WTC11 (cell line): ENCODE measurements around the gene DNAJC2. TPM values are rescaled to one million over a fixed set of nuclear protein-coding genes. Genes with fewer than 3 reads are reported as not detected.

Experiments
- ATAC-seq: fragments of 200-7000 bp; cut with Tn5 transposase; 2 replicates; pipeline ENCODE4 v1.10.0; 2021; ENCODE audit warnings: mild to moderate bottlenecking, moderate library complexity
- CTCF ChIA-PET: fragments of 300-600 bp; sonication (Branson Sonifier 250); formaldehyde crosslinking; loops from one replicate; lab custom pipeline; 2021; ENCODE audit warnings: antibody characterized with exemption; lab: Charles Lee
- POLR2A ChIA-PET: fragments of 350-600 bp; sonication (Branson Sonifier 250); formaldehyde crosslinking; loops from one replicate; lab custom pipeline; 2021; ENCODE audit warnings: antibody characterized with exemption; lab: Charles Lee
- DNase-seq: peaks from one replicate; pipeline ENCODE4 v3.0.0; 2021; ENCODE audit warnings: low spot score
- H3K27ac Mint-ChIP-seq: 2 replicates; pipeline ENCODE4 v1.8.0; 2021; ENCODE audit warnings: mixed read lengths
- H3K27me3 Mint-ChIP-seq: 2 replicates; pipeline ENCODE4 v1.8.0; 2021; ENCODE audit warnings: low read depth, mild to moderate bottlenecking, moderate library complexity, mixed read lengths
- H3K36me3 Mint-ChIP-seq: 2 replicates; pipeline ENCODE4 v1.8.0; 2021; ENCODE audit warnings: mixed read lengths
- H3K4me1 Mint-ChIP-seq: 2 replicates; pipeline ENCODE4 v1.8.0; 2022; ENCODE audit warnings: mixed read lengths
- H3K4me3 Mint-ChIP-seq: 2 replicates; pipeline ENCODE4 v1.8.0; 2021; ENCODE audit warnings: mild to moderate bottlenecking, moderate library complexity, mixed read lengths
- H3K9me3 Mint-ChIP-seq: 2 replicates; pipeline ENCODE4 v1.8.0; 2021; ENCODE audit warnings: mixed read lengths
- ATF1 ChIP-seq: sonication (generic); formaldehyde crosslinking; IDR thresholded peaks from 2 replicates; pipeline ENCODE4 v1.8.1; 2023; ENCODE audit warnings: mild to moderate bottlenecking, moderate library complexity, missing genetic modification reagents
- CREB1 ChIP-seq: sonication (generic); formaldehyde crosslinking; IDR thresholded peaks from 2 replicates; pipeline ENCODE4 v1.8.0; 2023; ENCODE audit warnings: mild to moderate bottlenecking, missing genetic modification reagents
- ELF4 ChIP-seq: sonication (generic); formaldehyde crosslinking; IDR thresholded peaks from 2 replicates; pipeline ENCODE4 v1.8.1; 2022; ENCODE audit warnings: low read depth, mild to moderate bottlenecking, moderate library complexity, missing genetic modification reagents
- FOXJ3 ChIP-seq: sonication (generic); formaldehyde crosslinking; IDR thresholded peaks from 2 replicates; pipeline ENCODE4 v1.9.0; 2021; ENCODE audit warnings: missing genetic modification reagents, mild to moderate bottlenecking, borderline replicate concordance
- IRF2 ChIP-seq: sonication (generic); formaldehyde crosslinking; IDR thresholded peaks from 2 replicates; pipeline ENCODE4 v1.8.0; 2022; ENCODE audit warnings: low read depth, missing genetic modification reagents, borderline replicate concordance
- NFATC4 ChIP-seq: fragments of 250-450 bp; sonication (Bioruptor Pico); IDR thresholded peaks from 2 replicates; pipeline ENCODE4 v1.9.0; 2021; ENCODE audit warnings: mild to moderate bottlenecking
- NR3C1 ChIP-seq: sonication (generic); formaldehyde crosslinking; conservative IDR thresholded peaks from 2 replicates; pipeline ENCODE4 v1.8.1; 2023; ENCODE audit warnings: low read depth, mild to moderate bottlenecking, missing genetic modification reagents
- SP1 ChIP-seq: sonication (generic); formaldehyde crosslinking; conservative IDR thresholded peaks from 2 replicates; pipeline ENCODE4 v1.8.1; 2022; ENCODE audit warnings: missing genetic modification reagents
- TEAD1 ChIP-seq: sonication (generic); formaldehyde crosslinking; IDR thresholded peaks from 2 replicates; pipeline ENCODE4 v1.8.0; 2022; ENCODE audit warnings: mild to moderate bottlenecking, missing genetic modification reagents
- ZNF232 ChIP-seq: sonication (generic); formaldehyde crosslinking; IDR thresholded peaks from 2 replicates; pipeline ENCODE4 v1.8.0; 2022; ENCODE audit warnings: mild to moderate bottlenecking, missing genetic modification reagents
- ZNF416 ChIP-seq: fragments of 250-450 bp; sonication (Bioruptor Pico); IDR thresholded peaks from 2 replicates; pipeline ENCODE4 v1.9.0; 2021; ENCODE audit warnings: mild to moderate bottlenecking, inconsistent platforms
- total RNA-seq: library from RNA; stranded (reverse); gene quantifications from 3 replicates; pipeline ENCODE4 v1.2.3, GENCODE V29; 2021
- TF ChIP-seq, protein P1 (sequence below): fragments of 250-450 bp; sonication (Bioruptor Pico); conservative IDR thresholded peaks from 2 replicates; pipeline ENCODE4 v1.9.0; 2021; ENCODE audit warnings: mild to moderate bottlenecking
- TF ChIP-seq, protein P2 (sequence below): sonication (generic); formaldehyde crosslinking; IDR thresholded peaks from 2 replicates; pipeline ENCODE4 v1.8.1; 2022; ENCODE audit warnings: low read depth, missing genetic modification reagents, borderline replicate concordance
- TF ChIP-seq, protein P3 (sequence below): fragments of 250-450 bp; sonication (Bioruptor Pico); IDR thresholded peaks from 2 replicates; pipeline ENCODE4 v1.9.0; 2021; ENCODE audit warnings: mild to moderate bottlenecking
- TF ChIP-seq, protein P4 (sequence below): fragments of 250-450 bp; sonication (Bioruptor Pico); IDR thresholded peaks from 2 replicates; pipeline ENCODE4 v1.9.0; 2021; ENCODE audit warnings: mild to moderate bottlenecking, borderline replicate concordance
- TF ChIP-seq, protein P5 (sequence below): sonication (generic); formaldehyde crosslinking; IDR thresholded peaks from 2 replicates; pipeline ENCODE4 v1.8.1; 2022; ENCODE audit warnings: mild to moderate bottlenecking, missing genetic modification reagents, moderate library complexity, borderline replicate concordance

DNAJC2 gene
- total RNA-seq, 1 experiment from 2014 or later, result 39.7 TPM

DNA sequence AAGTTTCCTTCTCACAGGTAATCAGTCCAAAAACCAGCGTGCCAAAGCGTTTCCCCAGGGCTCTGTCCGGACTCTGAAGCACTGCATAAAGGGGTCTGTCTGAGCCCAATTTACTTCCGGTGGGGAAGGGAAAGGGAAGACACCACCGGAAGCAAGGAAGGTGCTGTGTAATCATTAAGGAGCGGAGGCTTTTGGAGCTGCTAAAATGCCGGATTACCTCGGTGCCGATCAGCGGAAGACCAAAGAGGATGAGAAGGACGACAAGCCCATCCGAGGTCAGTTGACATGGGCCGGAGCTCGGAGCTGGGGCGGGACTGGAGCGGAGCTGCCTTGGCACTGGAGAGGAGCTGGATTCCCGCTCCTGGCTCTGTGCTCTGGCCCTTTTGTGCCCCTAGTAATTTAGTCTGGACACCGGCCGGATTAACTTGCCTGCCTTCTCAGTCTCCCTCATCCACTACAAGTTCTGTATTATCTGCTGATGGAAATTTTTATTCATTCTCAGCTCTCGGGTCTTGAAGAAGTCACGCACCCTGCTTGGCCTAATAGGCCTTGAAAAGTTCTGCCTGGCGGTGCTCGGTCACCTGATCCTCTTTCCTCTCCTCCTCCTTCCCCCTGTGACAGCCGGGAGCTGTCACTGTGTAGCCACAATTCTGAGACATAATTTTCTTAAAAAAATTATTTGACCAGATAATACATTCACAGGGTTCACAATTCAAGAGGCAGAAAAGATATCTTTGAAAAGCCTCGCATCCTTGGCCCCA, 3.1 kb upstream of the DNAJC2 start, which contains the start of gene PSMC2 (continued):
- TF ChIP-seq SP1 (CRISPR knock-in tag) (peak; percentile 44; the same call in 1 of the 2 replicates), ELF4 (CRISPR knock-in tag) (no peak)

DNA sequence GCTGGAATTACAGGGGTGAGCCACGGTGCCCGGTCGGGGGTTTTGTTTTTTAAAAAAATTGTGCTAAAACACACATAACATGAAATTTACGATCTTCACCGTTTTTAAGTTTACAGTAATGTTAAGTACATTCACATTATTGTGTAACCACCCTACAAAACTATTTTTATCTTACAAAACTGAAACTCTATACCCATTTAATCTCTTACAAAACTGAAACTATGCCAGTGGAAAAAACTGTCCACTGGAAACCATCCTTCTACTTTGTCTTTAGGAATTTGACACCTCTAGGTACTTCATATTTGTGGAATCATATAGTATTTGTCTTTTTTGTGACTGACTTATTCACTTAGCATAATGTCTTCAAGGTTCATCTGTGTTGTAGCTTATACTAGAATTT, 1.8 kb upstream of the DNAJC2 start:
- Mint-ChIP-seq H3K27ac (no peak overlapping the region), H3K4me1 (peaks cover 22% of the 10 kb centered on the region), H3K4me3 (peak overlapping the region; percentile 99; the same call in 1 of the 2 replicates), H3K27me3 (no peaks in the 10 kb centered on the region), H3K36me3 (peaks cover 11% of the 10 kb centered on the region), H3K9me3 (no peaks in the 10 kb centered on the region)
- no peak for ATAC-seq
- TF ChIP-seq NR3C1 (CRISPR knock-in tag), result no peak
- no peak for TF ChIP-seq ATF1
- TF ChIP-seq FOXJ3 (CRISPR knock-in tag), result no peak
- TF ChIP-seq, protein P1, sequence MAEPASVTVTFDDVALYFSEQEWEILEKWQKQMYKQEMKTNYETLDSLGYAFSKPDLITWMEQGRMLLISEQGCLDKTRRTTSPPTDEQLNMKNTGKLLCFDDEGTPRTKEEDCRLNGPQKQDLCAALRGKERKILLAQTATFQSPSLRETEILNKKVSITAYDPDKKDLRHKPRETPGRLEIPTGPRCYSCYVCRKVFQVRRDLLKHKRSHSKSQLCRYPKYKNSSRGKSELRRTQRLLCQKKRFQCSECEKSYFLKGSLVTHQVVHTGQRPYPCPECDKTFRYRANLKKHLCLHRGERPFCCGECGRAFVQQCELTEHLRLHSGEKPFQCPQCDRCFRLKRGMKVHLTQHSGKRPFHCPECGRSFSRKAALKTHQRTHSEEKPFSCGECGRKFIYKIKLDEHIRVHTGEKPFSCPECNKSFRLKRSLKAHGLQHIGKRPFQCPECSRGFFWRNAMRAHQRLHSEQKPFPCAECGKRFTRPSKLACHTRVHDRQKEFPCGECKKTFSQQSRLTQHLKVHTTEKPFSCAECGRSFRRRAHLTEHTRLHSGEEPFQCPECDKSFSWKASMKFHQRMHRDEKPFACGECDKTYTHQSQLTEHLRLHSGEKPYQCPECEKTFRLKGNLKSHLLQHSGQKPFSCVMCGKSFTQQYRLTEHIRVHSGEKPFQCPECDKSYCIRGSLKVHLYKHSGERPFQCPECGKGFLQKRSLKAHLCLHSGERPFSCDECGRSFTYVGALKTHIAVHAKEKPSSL (CRISPR knock-in tag), result no peak
- TF ChIP-seq IRF2, result no peak
- TF ChIP-seq, protein P2, sequence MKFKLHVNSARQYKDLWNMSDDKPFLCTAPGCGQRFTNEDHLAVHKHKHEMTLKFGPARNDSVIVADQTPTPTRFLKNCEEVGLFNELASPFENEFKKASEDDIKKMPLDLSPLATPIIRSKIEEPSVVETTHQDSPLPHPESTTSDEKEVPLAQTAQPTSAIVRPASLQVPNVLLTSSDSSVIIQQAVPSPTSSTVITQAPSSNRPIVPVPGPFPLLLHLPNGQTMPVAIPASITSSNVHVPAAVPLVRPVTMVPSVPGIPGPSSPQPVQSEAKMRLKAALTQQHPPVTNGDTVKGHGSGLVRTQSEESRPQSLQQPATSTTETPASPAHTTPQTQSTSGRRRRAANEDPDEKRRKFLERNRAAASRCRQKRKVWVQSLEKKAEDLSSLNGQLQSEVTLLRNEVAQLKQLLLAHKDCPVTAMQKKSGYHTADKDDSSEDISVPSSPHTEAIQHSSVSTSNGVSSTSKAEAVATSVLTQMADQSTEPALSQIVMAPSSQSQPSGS, result no peak
- no peak for TF ChIP-seq TEAD1 (CRISPR knock-in tag)
- TF ChIP-seq, protein P3, sequence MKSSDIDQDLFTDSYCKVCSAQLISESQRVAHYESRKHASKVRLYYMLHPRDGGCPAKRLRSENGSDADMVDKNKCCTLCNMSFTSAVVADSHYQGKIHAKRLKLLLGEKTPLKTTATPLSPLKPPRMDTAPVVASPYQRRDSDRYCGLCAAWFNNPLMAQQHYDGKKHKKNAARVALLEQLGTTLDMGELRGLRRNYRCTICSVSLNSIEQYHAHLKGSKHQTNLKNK, result no peak
- TF ChIP-seq, protein P4, sequence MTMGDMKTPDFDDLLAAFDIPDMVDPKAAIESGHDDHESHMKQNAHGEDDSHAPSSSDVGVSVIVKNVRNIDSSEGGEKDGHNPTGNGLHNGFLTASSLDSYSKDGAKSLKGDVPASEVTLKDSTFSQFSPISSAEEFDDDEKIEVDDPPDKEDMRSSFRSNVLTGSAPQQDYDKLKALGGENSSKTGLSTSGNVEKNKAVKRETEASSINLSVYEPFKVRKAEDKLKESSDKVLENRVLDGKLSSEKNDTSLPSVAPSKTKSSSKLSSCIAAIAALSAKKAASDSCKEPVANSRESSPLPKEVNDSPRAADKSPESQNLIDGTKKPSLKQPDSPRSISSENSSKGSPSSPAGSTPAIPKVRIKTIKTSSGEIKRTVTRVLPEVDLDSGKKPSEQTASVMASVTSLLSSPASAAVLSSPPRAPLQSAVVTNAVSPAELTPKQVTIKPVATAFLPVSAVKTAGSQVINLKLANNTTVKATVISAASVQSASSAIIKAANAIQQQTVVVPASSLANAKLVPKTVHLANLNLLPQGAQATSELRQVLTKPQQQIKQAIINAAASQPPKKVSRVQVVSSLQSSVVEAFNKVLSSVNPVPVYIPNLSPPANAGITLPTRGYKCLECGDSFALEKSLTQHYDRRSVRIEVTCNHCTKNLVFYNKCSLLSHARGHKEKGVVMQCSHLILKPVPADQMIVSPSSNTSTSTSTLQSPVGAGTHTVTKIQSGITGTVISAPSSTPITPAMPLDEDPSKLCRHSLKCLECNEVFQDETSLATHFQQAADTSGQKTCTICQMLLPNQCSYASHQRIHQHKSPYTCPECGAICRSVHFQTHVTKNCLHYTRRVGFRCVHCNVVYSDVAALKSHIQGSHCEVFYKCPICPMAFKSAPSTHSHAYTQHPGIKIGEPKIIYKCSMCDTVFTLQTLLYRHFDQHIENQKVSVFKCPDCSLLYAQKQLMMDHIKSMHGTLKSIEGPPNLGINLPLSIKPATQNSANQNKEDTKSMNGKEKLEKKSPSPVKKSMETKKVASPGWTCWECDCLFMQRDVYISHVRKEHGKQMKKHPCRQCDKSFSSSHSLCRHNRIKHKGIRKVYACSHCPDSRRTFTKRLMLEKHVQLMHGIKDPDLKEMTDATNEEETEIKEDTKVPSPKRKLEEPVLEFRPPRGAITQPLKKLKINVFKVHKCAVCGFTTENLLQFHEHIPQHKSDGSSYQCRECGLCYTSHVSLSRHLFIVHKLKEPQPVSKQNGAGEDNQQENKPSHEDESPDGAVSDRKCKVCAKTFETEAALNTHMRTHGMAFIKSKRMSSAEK (CRISPR knock-in tag), result no peak
- TF ChIP-seq ZNF232 (CRISPR knock-in tag), result no peak
- TF ChIP-seq NFATC4, result no peak
- TF ChIP-seq ZNF416, result no peak
- TF ChIP-seq CREB1 (CRISPR knock-in tag), result no peak
- TF ChIP-seq, protein P5, sequence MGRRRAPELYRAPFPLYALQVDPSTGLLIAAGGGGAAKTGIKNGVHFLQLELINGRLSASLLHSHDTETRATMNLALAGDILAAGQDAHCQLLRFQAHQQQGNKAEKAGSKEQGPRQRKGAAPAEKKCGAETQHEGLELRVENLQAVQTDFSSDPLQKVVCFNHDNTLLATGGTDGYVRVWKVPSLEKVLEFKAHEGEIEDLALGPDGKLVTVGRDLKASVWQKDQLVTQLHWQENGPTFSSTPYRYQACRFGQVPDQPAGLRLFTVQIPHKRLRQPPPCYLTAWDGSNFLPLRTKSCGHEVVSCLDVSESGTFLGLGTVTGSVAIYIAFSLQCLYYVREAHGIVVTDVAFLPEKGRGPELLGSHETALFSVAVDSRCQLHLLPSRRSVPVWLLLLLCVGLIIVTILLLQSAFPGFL, result no peak
- ChIA-PET POLR2A (no interaction called here), CTCF (no interaction called here)
- no peak for DNase-seq
